ENCODE results near the gene LNX1. TPM values are rescaled to one million over a fixed set of nuclear protein-coding genes. Genes with fewer than 3 reads are reported as not detected.

Gene LNX1
- total and polyA plus RNA-seq, 2 donors, result 1.6 to 6.4 TPM

DNA sequence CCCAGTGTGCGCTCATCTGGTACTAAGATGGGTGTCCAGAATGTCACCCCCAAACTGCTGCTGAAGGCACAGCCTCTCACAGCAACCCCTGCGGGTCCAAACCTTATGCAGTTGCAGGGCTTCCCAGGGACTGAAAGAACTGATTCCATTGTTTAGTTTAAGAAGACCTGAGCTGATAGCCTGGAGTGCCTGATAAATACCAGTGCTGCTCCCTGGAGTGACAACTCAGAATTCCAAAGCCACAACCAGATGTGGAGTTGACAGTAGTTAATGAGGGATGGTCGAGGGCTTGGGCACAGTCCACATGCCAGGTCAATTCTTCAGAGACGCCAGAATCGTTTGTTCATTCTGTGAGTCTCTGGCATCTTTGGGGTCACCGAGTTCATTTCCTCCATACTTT lies 71.2 kb downstream of the LNX1 start:
- Histone ChIP-seq H3K27ac (ENCODE audit: low read depth in 1 of 2, low read length in 1 of 2) (no peak overlapping the region), H3K4me3 (ENCODE audit: low read length in 2 of 2) (no peak overlapping the region), H3K36me3 (ENCODE audit: control insufficient read depth in 2 of 2, insufficient read depth in 2 of 2, low read length in 1 of 2) (no peaks in the 10 kb centered on the region), H3K9me3 (ENCODE audit: control insufficient read depth in 2 of 2, insufficient read depth in 1 of 2, low read length in 1 of 2) (no peaks in the 10 kb centered on the region), H3K4me1 (ENCODE audit: control insufficient read depth in 2 of 2, insufficient read depth in 2 of 2, low read length in 2 of 2) (no peaks in the 10 kb centered on the region), H3K27me3 (ENCODE audit: control insufficient read depth in 2 of 2, insufficient read depth in 1 of 2, low read length in 1 of 2) (no peaks in the 10 kb centered on the region)
- whole genome bisulfite sequencing, result 88% methylated on average over 6 of the region's 6 CpGs
- no peak for DNase-seq (ENCODE audit: low read depth in 6 of 9, low spot score in 9 of 9)

DNA sequence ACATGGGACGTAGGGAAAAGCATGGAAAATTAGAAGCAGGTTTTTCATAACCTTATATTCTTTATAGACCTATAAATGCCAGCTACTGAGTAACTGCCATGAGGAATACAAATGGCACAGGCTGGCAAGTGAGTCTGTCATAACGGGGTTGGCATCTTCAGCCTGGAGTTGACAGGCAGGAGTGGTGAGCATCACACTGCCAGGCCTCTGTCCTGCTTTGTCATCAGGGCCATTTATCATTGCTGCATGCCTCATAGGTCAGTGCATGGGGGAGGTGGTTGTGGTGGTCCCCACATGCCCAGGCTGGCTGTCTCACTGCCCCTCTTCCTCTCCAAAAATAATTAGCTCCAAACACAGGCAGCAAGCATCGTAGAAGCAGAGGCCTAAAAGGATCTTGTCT lies 72.5 kb downstream of the LNX1 start:
- no peaks in the 10 kb centered on the region for H3K27me3 ChIP-seq (ENCODE audit: control insufficient read depth in 2 of 2, insufficient read depth in 1 of 2, low read length in 1 of 2)
- 95% methylated on average over 3 of the region's 3 CpGs for WGBS
- no peaks in the 10 kb centered on the region for H3K9me3 ChIP-seq (ENCODE audit: control insufficient read depth in 2 of 2, insufficient read depth in 1 of 2, low read length in 1 of 2)
- no peaks in the 10 kb centered on the region for H3K4me1 ChIP-seq (ENCODE audit: control insufficient read depth in 2 of 2, insufficient read depth in 2 of 2, low read length in 2 of 2)
- H3K27ac ChIP-seq (ENCODE audit: low read depth in 1 of 2, low read length in 1 of 2), result no peak overlapping the region
- H3K36me3 ChIP-seq (ENCODE audit: control insufficient read depth in 2 of 2, insufficient read depth in 2 of 2, low read length in 1 of 2), result no peaks in the 10 kb centered on the region
- no peak overlapping the region for H3K4me3 ChIP-seq (ENCODE audit: low read length in 2 of 2)
- no peak for DNase-seq (ENCODE audit: low read depth in 6 of 9, low spot score in 9 of 9)

DNA sequence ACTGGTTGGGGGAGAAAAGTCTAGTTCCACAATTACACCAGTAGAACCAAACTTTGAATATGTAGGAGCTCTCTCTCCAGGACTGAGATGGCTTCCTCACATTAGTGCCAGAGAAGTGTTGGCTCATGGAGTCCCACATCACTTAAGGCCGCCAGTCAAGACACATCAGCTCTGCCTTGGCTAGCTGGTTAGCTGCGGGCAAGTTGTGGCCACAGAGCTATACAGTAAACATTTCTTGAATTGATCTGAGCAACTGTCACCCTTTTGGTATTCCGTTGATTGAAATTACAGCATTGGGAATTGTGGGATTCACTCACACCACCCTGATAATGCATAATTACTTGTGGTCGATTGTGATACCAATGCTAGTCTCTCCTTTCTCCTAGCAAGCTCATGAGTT lies 76.2 kb downstream of the LNX1 start:
- WGBS, result 98% methylated on average over 4 of the region's 4 CpGs
- Histone ChIP-seq H3K4me1 (ENCODE audit: control insufficient read depth in 2 of 2, insufficient read depth in 2 of 2, low read length in 2 of 2) (no peaks in the 10 kb centered on the region), H3K4me3 (ENCODE audit: low read length in 2 of 2) (no peak overlapping the region), H3K9me3 (ENCODE audit: control insufficient read depth in 2 of 2, insufficient read depth in 1 of 2, low read length in 1 of 2) (no peaks in the 10 kb centered on the region), H3K27me3 (ENCODE audit: control insufficient read depth in 2 of 2, insufficient read depth in 1 of 2, low read length in 1 of 2) (no peaks in the 10 kb centered on the region), H3K27ac (ENCODE audit: low read depth in 1 of 2, low read length in 1 of 2) (no peak overlapping the region), H3K36me3 (ENCODE audit: control insufficient read depth in 2 of 2, insufficient read depth in 2 of 2, low read length in 1 of 2) (no peaks in the 10 kb centered on the region)
- DNase-seq (ENCODE audit: low read depth in 6 of 9, low spot score in 9 of 9), result no peak

DNA sequence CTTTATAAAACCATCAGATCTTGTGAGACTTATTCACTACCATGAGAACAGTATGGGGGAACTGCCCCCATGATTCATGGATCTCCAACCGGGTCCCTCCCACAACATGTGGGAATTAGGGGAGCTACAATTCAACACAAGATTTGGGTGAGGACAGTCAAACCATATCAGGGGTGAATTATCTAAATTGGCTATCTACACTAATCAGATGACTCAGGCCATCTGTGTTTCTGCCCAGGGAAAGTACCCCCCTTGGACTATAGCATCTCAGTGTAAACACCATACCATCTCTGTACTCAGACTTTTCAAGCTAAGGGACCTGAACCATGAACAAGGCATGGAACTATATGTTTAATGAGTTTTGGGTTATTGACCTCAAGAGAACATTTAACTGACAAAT lies 76.8 kb downstream of the LNX1 start:
- Histone ChIP-seq H3K36me3 (ENCODE audit: control insufficient read depth in 2 of 2, insufficient read depth in 2 of 2, low read length in 1 of 2) (no peaks in the 10 kb centered on the region), H3K4me3 (ENCODE audit: low read length in 2 of 2) (no peak overlapping the region), H3K27me3 (ENCODE audit: control insufficient read depth in 2 of 2, insufficient read depth in 1 of 2, low read length in 1 of 2) (no peaks in the 10 kb centered on the region), H3K27ac (ENCODE audit: low read depth in 1 of 2, low read length in 1 of 2) (no peak overlapping the region), H3K4me1 (ENCODE audit: control insufficient read depth in 2 of 2, insufficient read depth in 2 of 2, low read length in 2 of 2) (no peaks in the 10 kb centered on the region), H3K9me3 (ENCODE audit: control insufficient read depth in 2 of 2, insufficient read depth in 1 of 2, low read length in 1 of 2) (no peaks in the 10 kb centered on the region)
- 0% methylated on average over 1 of the region's 1 CpG for WGBS
- no peak for DNase-seq (ENCODE audit: low read depth in 6 of 9, low spot score in 9 of 9)

DNA sequence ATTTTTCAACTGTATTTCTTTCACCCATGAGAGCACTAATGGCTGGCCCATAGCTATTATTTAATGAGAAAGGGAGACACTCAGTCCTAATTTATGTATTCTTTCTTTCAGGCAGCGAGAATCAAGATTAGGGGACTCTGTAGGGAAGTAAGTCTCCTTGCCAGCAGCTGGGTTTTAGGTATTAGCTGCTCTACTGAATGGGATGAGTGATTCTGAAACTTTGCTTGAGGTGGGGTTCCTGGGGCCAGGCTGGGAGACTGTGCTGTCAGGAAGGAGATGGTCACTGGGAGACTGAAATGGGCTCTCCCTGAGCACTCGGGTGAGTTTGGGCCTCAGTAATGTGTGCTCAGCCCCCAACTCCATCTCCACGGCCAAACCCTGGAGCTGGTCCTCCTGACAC lies 78.7 kb downstream of the LNX1 start:
- Histone ChIP-seq H3K4me3 (ENCODE audit: low read length in 2 of 2) (no peak overlapping the region), H3K36me3 (ENCODE audit: control insufficient read depth in 2 of 2, insufficient read depth in 2 of 2, low read length in 1 of 2) (no peaks in the 10 kb centered on the region), H3K27ac (ENCODE audit: low read depth in 1 of 2, low read length in 1 of 2) (no peak overlapping the region), H3K9me3 (ENCODE audit: control insufficient read depth in 2 of 2, insufficient read depth in 1 of 2, low read length in 1 of 2) (no peaks in the 10 kb centered on the region), H3K27me3 (ENCODE audit: control insufficient read depth in 2 of 2, insufficient read depth in 1 of 2, low read length in 1 of 2) (no peaks in the 10 kb centered on the region), H3K4me1 (ENCODE audit: control insufficient read depth in 2 of 2, insufficient read depth in 2 of 2, low read length in 2 of 2) (no peaks in the 10 kb centered on the region)
- 33% methylated on average over 3 of the region's 3 CpGs for WGBS
- no peak for DNase-seq (ENCODE audit: low read depth in 6 of 9, low spot score in 9 of 9)

DNA sequence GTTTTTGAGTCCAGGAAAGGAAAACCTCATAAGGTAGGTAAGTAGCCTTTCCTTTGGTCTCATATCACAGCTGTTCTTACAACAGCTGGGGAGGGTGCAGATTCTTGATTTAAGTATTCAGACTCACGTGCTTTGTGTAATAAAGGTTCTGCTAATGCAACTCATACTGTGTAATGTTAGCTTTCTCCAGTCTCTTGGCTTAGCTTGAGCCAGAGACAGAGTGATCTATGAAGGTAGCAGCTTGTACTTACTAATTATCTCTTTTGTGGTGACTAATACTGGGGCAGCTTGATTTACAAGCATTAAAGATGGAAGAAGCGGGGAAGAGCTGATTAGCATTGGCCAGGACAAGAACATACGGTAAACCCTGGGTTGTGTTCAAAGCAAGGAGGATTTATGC lies 80.3 kb downstream of the LNX1 start:
- H3K9me3 ChIP-seq (ENCODE audit: control insufficient read depth in 2 of 2, insufficient read depth in 1 of 2, low read length in 1 of 2), result no peaks in the 10 kb centered on the region
- no peaks in the 10 kb centered on the region for H3K36me3 ChIP-seq (ENCODE audit: control insufficient read depth in 2 of 2, insufficient read depth in 2 of 2, low read length in 1 of 2)
- no peak overlapping the region for H3K27ac ChIP-seq (ENCODE audit: low read depth in 1 of 2, low read length in 1 of 2)
- no peaks in the 10 kb centered on the region for H3K27me3 ChIP-seq (ENCODE audit: control insufficient read depth in 2 of 2, insufficient read depth in 1 of 2, low read length in 1 of 2)
- no peaks in the 10 kb centered on the region for H3K4me1 ChIP-seq (ENCODE audit: control insufficient read depth in 2 of 2, insufficient read depth in 2 of 2, low read length in 2 of 2)
- H3K4me3 ChIP-seq (ENCODE audit: low read length in 2 of 2), result no peak overlapping the region
- 32% methylated on average over 3 of the region's 3 CpGs for WGBS
- DNase-seq (ENCODE audit: low read depth in 6 of 9, low spot score in 9 of 9), result no peak

DNA sequence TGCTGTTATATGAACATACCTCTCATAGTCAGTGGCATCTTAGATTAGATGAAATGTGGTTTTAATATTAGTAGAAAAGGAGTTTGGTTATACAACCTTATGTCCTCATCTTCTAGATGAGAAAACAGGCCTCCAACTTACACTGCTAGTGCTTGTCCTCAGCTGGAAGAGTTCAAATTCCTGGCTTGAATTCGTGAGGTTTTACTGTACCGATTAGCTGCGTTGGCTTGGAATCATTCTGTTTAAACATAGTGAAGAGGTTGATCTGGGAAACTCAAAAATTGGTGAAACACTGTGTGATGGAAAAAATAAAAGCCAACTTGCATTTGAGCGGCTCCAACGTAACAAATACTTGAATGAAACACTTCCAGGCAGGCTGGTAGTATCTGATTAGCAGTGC lies 81.0 kb downstream of the LNX1 start:
- Histone ChIP-seq H3K4me1 (ENCODE audit: control insufficient read depth in 2 of 2, insufficient read depth in 2 of 2, low read length in 2 of 2) (no peaks in the 10 kb centered on the region), H3K4me3 (ENCODE audit: low read length in 2 of 2) (no peak overlapping the region), H3K9me3 (ENCODE audit: control insufficient read depth in 2 of 2, insufficient read depth in 1 of 2, low read length in 1 of 2) (no peaks in the 10 kb centered on the region), H3K36me3 (ENCODE audit: control insufficient read depth in 2 of 2, insufficient read depth in 2 of 2, low read length in 1 of 2) (no peaks in the 10 kb centered on the region), H3K27ac (ENCODE audit: low read depth in 1 of 2, low read length in 1 of 2) (no peak overlapping the region), H3K27me3 (ENCODE audit: control insufficient read depth in 2 of 2, insufficient read depth in 1 of 2, low read length in 1 of 2) (no peaks in the 10 kb centered on the region)
- no peak for DNase-seq (ENCODE audit: low read depth in 6 of 9, low spot score in 9 of 9)
- WGBS, result 38% methylated on average over 5 of the region's 5 CpGs

DNA sequence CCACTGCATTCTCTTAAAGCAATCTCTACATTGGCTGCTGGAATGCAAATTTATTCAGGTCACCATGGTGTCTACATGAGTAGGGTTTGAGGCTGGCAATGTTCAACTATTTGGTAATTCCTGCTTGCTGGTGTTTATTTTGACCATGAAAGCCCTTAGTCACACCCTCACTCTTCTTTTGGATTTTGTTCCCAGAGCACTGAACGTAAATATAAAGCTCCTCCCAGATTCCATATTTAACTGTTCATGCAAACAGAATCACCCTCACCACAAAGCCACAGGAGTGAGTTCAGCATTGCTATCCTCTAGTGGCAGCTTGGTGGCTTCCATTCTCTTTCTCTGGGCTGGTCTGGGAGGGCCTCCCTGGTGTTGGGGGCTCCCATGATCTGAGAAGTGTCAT lies 82.8 kb downstream of the LNX1 start:
- Histone ChIP-seq H3K4me3 (ENCODE audit: low read length in 2 of 2) (no peak overlapping the region), H3K27ac (ENCODE audit: low read depth in 1 of 2, low read length in 1 of 2) (no peak overlapping the region), H3K9me3 (ENCODE audit: control insufficient read depth in 2 of 2, insufficient read depth in 1 of 2, low read length in 1 of 2) (no peaks in the 10 kb centered on the region), H3K4me1 (ENCODE audit: control insufficient read depth in 2 of 2, insufficient read depth in 2 of 2, low read length in 2 of 2) (no peaks in the 10 kb centered on the region), H3K36me3 (ENCODE audit: control insufficient read depth in 2 of 2, insufficient read depth in 2 of 2, low read length in 1 of 2) (no peaks in the 10 kb centered on the region), H3K27me3 (ENCODE audit: control insufficient read depth in 2 of 2, insufficient read depth in 1 of 2, low read length in 1 of 2) (no peaks in the 10 kb centered on the region)
- WGBS, result 61% methylated on average over 1 of the region's 1 CpG
- no peak for DNase-seq (ENCODE audit: low read depth in 6 of 9, low spot score in 9 of 9)

DNA sequence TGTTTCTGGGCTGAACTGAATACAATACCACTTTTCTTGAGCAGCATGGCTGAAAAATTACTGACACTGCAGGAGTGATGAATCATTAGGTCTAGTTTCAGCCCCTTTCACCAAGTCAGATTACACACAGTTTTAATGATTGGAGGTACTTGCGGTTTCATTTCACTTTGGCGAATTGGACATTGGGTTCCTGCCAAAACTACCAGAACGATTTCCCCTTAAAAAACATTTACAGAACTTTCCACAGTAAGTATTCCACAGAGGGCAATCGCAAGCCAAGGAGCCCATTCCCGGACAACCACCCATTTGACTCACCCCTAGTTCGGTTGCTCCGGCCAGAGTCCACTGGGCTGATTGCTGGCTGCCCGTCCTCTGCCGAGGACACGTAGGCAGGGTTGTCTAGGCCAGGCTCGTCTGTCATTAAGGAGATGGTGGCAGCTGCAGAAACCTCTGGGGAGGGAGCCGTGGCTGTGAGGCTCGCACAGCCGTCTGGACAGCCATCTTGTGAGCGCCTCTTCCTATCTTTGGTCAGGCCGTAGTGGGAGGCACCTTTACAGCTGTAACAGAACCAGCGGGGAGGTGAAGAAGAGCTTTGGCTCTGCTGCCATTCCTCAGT lies 83.5 kb downstream of the LNX1 start:
- Histone ChIP-seq H3K9me3 (ENCODE audit: control insufficient read depth in 2 of 2, insufficient read depth in 1 of 2, low read length in 1 of 2) (no peaks in the 10 kb centered on the region), H3K27ac (ENCODE audit: low read depth in 1 of 2, low read length in 1 of 2) (no peak overlapping the region), H3K27me3 (ENCODE audit: control insufficient read depth in 2 of 2, insufficient read depth in 1 of 2, low read length in 1 of 2) (no peaks in the 10 kb centered on the region), H3K36me3 (ENCODE audit: control insufficient read depth in 2 of 2, insufficient read depth in 2 of 2, low read length in 1 of 2) (no peaks in the 10 kb centered on the region), H3K4me3 (ENCODE audit: low read length in 2 of 2) (no peak overlapping the region), H3K4me1 (ENCODE audit: control insufficient read depth in 2 of 2, insufficient read depth in 2 of 2, low read length in 2 of 2) (no peaks in the 10 kb centered on the region)
- WGBS, result 95% methylated on average over 17 of the region's 17 CpGs
- no peak for DNase-seq (ENCODE audit: low read depth in 6 of 9, low spot score in 9 of 9)

DNA sequence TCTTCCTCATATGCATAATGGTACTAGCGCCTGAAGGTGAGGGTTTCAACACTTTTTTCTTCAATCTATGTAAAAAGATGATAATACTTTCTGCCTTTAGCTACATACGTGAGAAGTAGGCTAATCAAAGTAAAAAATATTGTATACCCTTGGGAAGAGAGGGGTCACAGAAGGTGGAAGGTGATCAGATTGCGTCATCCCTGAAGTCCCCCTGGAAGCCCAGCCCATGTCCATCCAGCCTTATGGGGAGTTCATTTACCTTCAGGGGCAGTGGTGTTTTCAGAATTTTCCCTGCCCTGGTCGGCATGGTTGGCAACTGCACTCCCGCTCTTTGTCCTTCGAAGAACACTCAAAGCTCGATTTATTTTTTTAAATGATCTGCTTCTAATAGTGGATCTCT lies 84.2 kb downstream of the LNX1 start:
- Histone ChIP-seq H3K4me1 (ENCODE audit: control insufficient read depth in 2 of 2, insufficient read depth in 2 of 2, low read length in 2 of 2) (no peaks in the 10 kb centered on the region), H3K27me3 (ENCODE audit: control insufficient read depth in 2 of 2, insufficient read depth in 1 of 2, low read length in 1 of 2) (no peaks in the 10 kb centered on the region), H3K27ac (ENCODE audit: low read depth in 1 of 2, low read length in 1 of 2) (no peak overlapping the region), H3K4me3 (ENCODE audit: low read length in 2 of 2) (no peak overlapping the region), H3K36me3 (ENCODE audit: control insufficient read depth in 2 of 2, insufficient read depth in 2 of 2, low read length in 1 of 2) (no peaks in the 10 kb centered on the region), H3K9me3 (ENCODE audit: control insufficient read depth in 2 of 2, insufficient read depth in 1 of 2, low read length in 1 of 2) (no peaks in the 10 kb centered on the region)
- WGBS, result 97% methylated on average over 7 of the region's 7 CpGs
- DNase-seq (ENCODE audit: low read depth in 6 of 9, low spot score in 9 of 9), result no peak

Data from thymus (tissue), 11 donors.